Liver (tissue), 9 donors: Measurements from ENCODE around the gene CDC42EP1. TPM values are rescaled to one million over a fixed set of nuclear protein-coding genes. Genes with fewer than 3 reads are reported as not detected.

Source experiments
- DNase-seq: peaks from one replicate; pipeline ENCODE4 v3.0.0-alpha.2; 2017; ENCODE audit warnings: low spot score
- H3K27ac ChIP-seq, 2 donors: one replicate each; pipeline ENCODE4 v1.7.0; 2013; ENCODE audit warnings: inconsistent platforms in 2 of 2, low read length in 2 of 2, control low read depth in 1 of 2, low read depth in 1 of 2, mild to moderate bottlenecking in 1 of 2
- H3K27me3 ChIP-seq, 4 donors: one replicate each; pipeline versions ENCODE4 v1.6.1 to v1.7.0; 2013; ENCODE audit warnings: low read length in 3 of 4, inconsistent platforms in 1 of 4, mild to moderate bottlenecking in 1 of 4, moderate library complexity in 1 of 4; ENCODE audit not compliant: control insufficient read depth in 4 of 4, insufficient read depth in 4 of 4
- H3K36me3 ChIP-seq, 4 donors: one replicate each; pipeline versions ENCODE4 v1.6.1 to v1.7.0; 2013; ENCODE audit warnings: low read length in 3 of 4, mild to moderate bottlenecking in 3 of 4, low read depth in 1 of 4, moderate library complexity in 1 of 4; ENCODE audit not compliant: control insufficient read depth in 4 of 4, insufficient read depth in 3 of 4
- H3K4me1 ChIP-seq, 4 donors: one replicate each; pipeline versions ENCODE4 v1.6.1 to v1.7.0; 2013; ENCODE audit warnings: low read length in 3 of 4, mild to moderate bottlenecking in 3 of 4, moderate library complexity in 1 of 4; ENCODE audit not compliant: control insufficient read depth in 4 of 4, insufficient read depth in 4 of 4
- H3K4me3 ChIP-seq, 3 donors: one replicate each; pipeline versions ENCODE4 v1.6.1 to v1.7.0; 2013; ENCODE audit warnings: low read length in 3 of 3, control low read depth in 1 of 3, low read depth in 1 of 3, mild to moderate bottlenecking in 1 of 3
- H3K9ac ChIP-seq, 2 donors: one replicate each; pipeline ENCODE4 v1.7.0; 2013; ENCODE audit warnings: low read length in 2 of 2, mild to moderate bottlenecking in 2 of 2, moderate library complexity in 2 of 2, control low read depth in 1 of 2, low read depth in 1 of 2
- H3K9me3 ChIP-seq, 4 donors: one replicate each; pipeline versions ENCODE4 v1.6.1 to v1.7.0; 2013; ENCODE audit warnings: low read length in 3 of 4; ENCODE audit not compliant: control insufficient read depth in 4 of 4
- ATF3 ChIP-seq: IDR thresholded peaks from 2 replicates; pipeline ENCODE4 v1.6.1; 2016; ENCODE audit warnings: antibody characterized with exemption
- CTCF ChIP-seq: fragments of 150-350 bp; IDR thresholded peaks from 2 replicates; pipeline ENCODE4 v1.5.1; 2017; ENCODE audit warnings: improper control_type of control experiment, low read depth, low read length; ENCODE audit not compliant: missing input control
- EGR1 ChIP-seq, 2 donors: IDR thresholded peaks; 2 replicates each; pipeline ENCODE4 v1.6.1; 2016 to 2018; ENCODE audit warnings: antibody characterized with exemption in 2 of 2, low read depth in 2 of 2
- FOXA1 ChIP-seq: IDR thresholded peaks from 2 replicates; pipeline ENCODE4 v1.6.1; 2016; ENCODE audit warnings: antibody characterized with exemption
- FOXA2 ChIP-seq: IDR thresholded peaks from 2 replicates; pipeline ENCODE4 v1.6.1; 2016; ENCODE audit warnings: antibody characterized with exemption
- HNF4A ChIP-seq, 2 donors: conservative IDR thresholded peaks; 2 replicates each; pipeline ENCODE4 v1.6.1; 2016; ENCODE audit warnings: antibody characterized with exemption in 2 of 2, mild to moderate bottlenecking in 2 of 2
- HNF4G ChIP-seq: IDR thresholded peaks from 2 replicates; pipeline ENCODE4 v1.6.1; 2016; ENCODE audit warnings: antibody characterized with exemption
- JUND ChIP-seq, 2 donors: IDR thresholded peaks; 2 replicates each; pipeline ENCODE4 v1.6.1; 2016; ENCODE audit warnings: antibody characterized with exemption in 2 of 2
- NR2F2 ChIP-seq: IDR thresholded peaks from 2 replicates; pipeline ENCODE4 v1.6.1; 2016; ENCODE audit warnings: antibody characterized with exemption
- RAD21 ChIP-seq, 2 donors: IDR thresholded peaks; 2 replicates each; pipeline ENCODE4 v1.6.1; 2016; ENCODE audit warnings: antibody characterized with exemption in 2 of 2, mild to moderate bottlenecking in 2 of 2
- RXRA ChIP-seq, 2 donors: IDR thresholded peaks; 2 replicates each; pipeline ENCODE4 v1.6.1; 2017 to 2018; ENCODE audit warnings: antibody characterized with exemption in 2 of 2, mild to moderate bottlenecking in 1 of 2
- SP1 ChIP-seq: IDR thresholded peaks from 2 replicates; pipeline ENCODE4 v1.6.1; 2018; ENCODE audit warnings: antibody characterized with exemption, mild to moderate bottlenecking
- TAF1 ChIP-seq: conservative IDR thresholded peaks from 2 replicates; pipeline ENCODE4 v1.6.1; 2016; ENCODE audit warnings: antibody characterized with exemption, mild to moderate bottlenecking
- YY1 ChIP-seq: IDR thresholded peaks from 2 replicates; pipeline ENCODE4 v1.6.1; 2016; ENCODE audit warnings: antibody characterized with exemption, mild to moderate bottlenecking
- ZBTB33 ChIP-seq: IDR thresholded peaks from 2 replicates; pipeline ENCODE4 v1.6.1; 2016; ENCODE audit warnings: antibody characterized with exemption
- WGBS: extraction: QIAGEN DNeasy Blood & Tissue Kit; methylation state at CpG from one replicate; pipeline ENCODE4 v1.1.7; 2013; 5-methylcytosine and 5-hydroxymethylcytosine counted together
- polyA plus RNA-seq, 2 donors: library from polyadenylated mRNA; stranded (reverse) in 1 of 2; unstranded in 1 of 2; fragments of 200-250 nt in 1 of 2; fragments of >200 nt in 1 of 2; fragmentation: Nextera tagmentation in 1 of 2; extraction: Ambion mirVana in 1 of 2; gene quantifications; one replicate each; pipeline versions ENCODE4 v1.2.1 to v1.2.3, GENCODE V29; 2013 to 2015
- total RNA-seq, 2 donors: library from RNA; depleted of rRNA; stranded (reverse); fragments of >200 nt; gene quantifications; one replicate each; pipeline ENCODE4 v1.2.3, GENCODE V29; 2014
- donor health status: healthy.
- donor health status: healthy.
- donor health status: healthy.
- donor health status: healthy.
- donor health status: healthy.

Gene CDC42EP1
- total and polyA plus RNA-seq, 4 donors, result 10.2 to 66.6 (median 31.2) TPM

- 88% methylated on average over 9 of the region's 9 CpGs for WGBS
- TF ChIP-seq ZBTB33, result no peak
- TF ChIP-seq NR2F2, result no peak
- no peak for DNase-seq
- Histone ChIP-seq H3K27ac (no peak overlapping the region), H3K9ac (no peak overlapping the region), H3K9me3 (no peaks in the 10 kb centered on the region), H3K4me3 (no peak overlapping the region), H3K27me3 (no peaks in the 10 kb centered on the region), H3K36me3 (no peaks in the 10 kb centered on the region), H3K4me1 (peaks cover 20 to 50% (median 40%) of the 10 kb centered on the region in 4 donors)
These were observed 6.6 kb upstream of the CDC42EP1 start for GRCh38 chr22:37553725-37554124.

GRCh38 chr22:37555029-37555428, 5.3 kb upstream of the CDC42EP1 start:
- no peak for DNase-seq
- Histone ChIP-seq H3K9ac (no peak overlapping the region), H3K27ac (no peak overlapping the region), H3K27me3 (no peaks in the 10 kb centered on the region), H3K4me3 (no peak overlapping the region), H3K36me3 (no peaks in the 10 kb centered on the region), H3K9me3 (no peaks in the 10 kb centered on the region), H3K4me1 (peaks cover 22 to 49% (median 36%) of the 10 kb centered on the region in 4 donors)
- TF ChIP-seq ZBTB33 (no peak), CTCF (no peak), NR2F2 (no peak), RXRA (IDR thresholded peaks at IDR 0.05) (no peak), JUND (IDR thresholded peaks at IDR 0.05) (no peak), HNF4G (no peak), YY1 (no peak), TAF1 (no peak), HNF4A (conservative IDR thresholded peaks at IDR 0.05) (no peak), ATF3 (no peak), FOXA1 (no peak), SP1 (no peak)

- no peaks in the 10 kb centered on the region for H3K27me3 ChIP-seq
- H3K36me3 ChIP-seq, result no peaks in the 10 kb centered on the region
- peaks cover 17 to 36% (median 24%) of the 10 kb centered on the region in 4 donors for H3K4me1 ChIP-seq
- WGBS, result 15% methylated on average over 5 of the region's 5 CpGs
- H3K4me3 ChIP-seq, result no peak overlapping the region
- H3K9me3 ChIP-seq, result no peaks in the 10 kb centered on the region
- H3K9ac ChIP-seq, result no peak overlapping the region
- peak overlapping the region in 1 of 2 donors; percentile 96 for H3K27ac ChIP-seq
- DNase-seq, result no peak
- TF ChIP-seq TAF1 (no peak), SP1 (no peak), RAD21 (IDR thresholded peaks at IDR 0.05) (no peak), FOXA2 (no peak), NR2F2 (no peak), EGR1 (IDR thresholded peaks at IDR 0.05; ENCODE audit: low read depth in 2 of 2) (no peak), CTCF (no peak), FOXA1 (no peak), ATF3 (no peak), HNF4A (conservative IDR thresholded peaks at IDR 0.05) (no peak), YY1 (no peak)
These were observed 3.6 kb upstream of the CDC42EP1 start for GRCh38 chr22:37556710-37557109.
